ENCODE data around the gene CDC42BPA. TPM values are rescaled to one million over a fixed set of nuclear protein-coding genes. Genes with fewer than 3 reads are reported as not detected.
A peak's percentile ranks its signal among the peaks of the same experiment; 100 is the strongest.

The CDC42BPA gene
- total RNA-seq, 1 experiment from 2014 or later: 30.1 TPM

GRCh38 chr1:226983247-226983991, 334.9 kb downstream of the CDC42BPA start:
- Histone ChIP-seq H2AFZ (ENCODE audit: low read length) (no peak overlapping the region), H4K20me1 (ENCODE audit: control insufficient read depth, insufficient read depth, insufficient read length) (no peaks in the 10 kb centered on the region), H3K9me3 (ENCODE audit: control insufficient read depth, low read depth, low read length) (no peaks in the 10 kb centered on the region), H2BK5ac (ENCODE audit: insufficient read length, low read length) (no peak overlapping the region), H3K79me1 (ENCODE audit: insufficient read depth, low read depth, low read length, poor library complexity, severe bottlenecking) (no peaks in the 10 kb centered on the region), H3K4me1 (ENCODE audit: insufficient read depth, low read length) (no peaks in the 10 kb centered on the region), H2BK20ac (ENCODE audit: low read depth, low read length, poor library complexity, severe bottlenecking) (no peak overlapping the region), H2AK5ac (ENCODE audit: insufficient read length, low read length) (no peak overlapping the region), H3K9ac (ENCODE audit: extremely low read depth, insufficient read length, low read length) (no peak overlapping the region), H4K5ac (ENCODE audit: insufficient read length, low read depth, low read length) (no peak overlapping the region), H3K56ac (ENCODE audit: insufficient read length, low read depth, low read length) (no peak overlapping the region), H3K27ac (ENCODE audit: insufficient read length, low read depth, low read length) (no peak overlapping the region), H2BK12ac (ENCODE audit: insufficient read length, low read depth, low read length) (no peak overlapping the region), H3K18ac (ENCODE audit: insufficient read length, low read depth, low read length) (no peak overlapping the region), H3K23ac (ENCODE audit: insufficient read length, low read depth, low read length) (no peak overlapping the region), H3K14ac (ENCODE audit: insufficient read depth, low read length) (0 out of 2 replicates have a peak overlapping the region, but pooled peaks have one; percentile 32), H2BK15ac (ENCODE audit: low read depth, low read length) (no peak overlapping the region), H3K79me2 (ENCODE audit: insufficient read depth, low read length) (no peaks in the 10 kb centered on the region), H4K8ac (replicated peaks; ENCODE audit: insufficient read length, low read depth, low read length) (no peak overlapping the region), H3K4ac (ENCODE audit: low read depth, low read length) (no peak overlapping the region), H3K27me3 (ENCODE audit: insufficient read depth, low read length) (no peaks in the 10 kb centered on the region), H3T11ph (ENCODE audit: low read length) (no peak overlapping the region), H3K23me2 (ENCODE audit: insufficient read length, low read depth, low read length, poor library complexity, severe bottlenecking) (no peaks in the 10 kb centered on the region), H3K4me2 (ENCODE audit: insufficient read depth, insufficient read length, low read length) (no peak overlapping the region), H4K91ac (ENCODE audit: insufficient read length, low read depth, low read length) (no peak overlapping the region), H2BK120ac (ENCODE audit: low read depth, low read length, poor library complexity, severe bottlenecking) (no peak overlapping the region)
- Mint-ChIP-seq H3K27ac (peak overlapping the region in 2 of 3 experiments; percentile 40 to 44; a peak in 2 of 7 replicates), H3K9me3 (no peaks in the 10 kb centered on the region), H3K4me3 (no peak overlapping the region), H3K36me3 (ENCODE audit: insufficient read depth in 1 of 3, low read depth in 3 of 3) (peaks cover 9 to 24% (median 24%) of the 10 kb centered on the region in 3 experiments), H3K27me3 (ENCODE audit: low read depth) (no peaks in the 10 kb centered on the region), H3K4me1 (peaks cover 8 to 25% of the 10 kb centered on the region in 2 experiments)
- TF ChIP-seq, protein P1, sequence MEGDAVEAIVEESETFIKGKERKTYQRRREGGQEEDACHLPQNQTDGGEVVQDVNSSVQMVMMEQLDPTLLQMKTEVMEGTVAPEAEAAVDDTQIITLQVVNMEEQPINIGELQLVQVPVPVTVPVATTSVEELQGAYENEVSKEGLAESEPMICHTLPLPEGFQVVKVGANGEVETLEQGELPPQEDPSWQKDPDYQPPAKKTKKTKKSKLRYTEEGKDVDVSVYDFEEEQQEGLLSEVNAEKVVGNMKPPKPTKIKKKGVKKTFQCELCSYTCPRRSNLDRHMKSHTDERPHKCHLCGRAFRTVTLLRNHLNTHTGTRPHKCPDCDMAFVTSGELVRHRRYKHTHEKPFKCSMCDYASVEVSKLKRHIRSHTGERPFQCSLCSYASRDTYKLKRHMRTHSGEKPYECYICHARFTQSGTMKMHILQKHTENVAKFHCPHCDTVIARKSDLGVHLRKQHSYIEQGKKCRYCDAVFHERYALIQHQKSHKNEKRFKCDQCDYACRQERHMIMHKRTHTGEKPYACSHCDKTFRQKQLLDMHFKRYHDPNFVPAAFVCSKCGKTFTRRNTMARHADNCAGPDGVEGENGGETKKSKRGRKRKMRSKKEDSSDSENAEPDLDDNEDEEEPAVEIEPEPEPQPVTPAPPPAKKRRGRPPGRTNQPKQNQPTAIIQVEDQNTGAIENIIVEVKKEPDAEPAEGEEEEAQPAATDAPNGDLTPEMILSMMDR (conservative IDR thresholded peaks at IDR 0.05): no peak
- WGBS (ENCODE audit: extremely low coverage, insufficient read length, low lambda C conversion rate): no CpG with 5 or more reads among the region's 18 CpGs
- no peak for DNase-seq

All from H9 (cell line).